Liver (tissue), 9 donors: ENCODE results near the gene ACTN1. TPM values are rescaled to one million over a fixed set of nuclear protein-coding genes. Genes with fewer than 3 reads are reported as not detected.
"Not testable (repeated sequence)": the region's sequence is repeated elsewhere in the genome, so short reads cannot be mapped to it uniquely, and the experiment has no call there.

Experiments
- DNase-seq: peaks from one replicate; pipeline ENCODE4 v3.0.0-alpha.2; 2017; ENCODE audit warnings: low spot score
- H3K27ac ChIP-seq, 2 donors: one replicate each; pipeline ENCODE4 v1.7.0; 2013; ENCODE audit warnings: inconsistent platforms in 2 of 2, low read length in 2 of 2, control low read depth in 1 of 2, low read depth in 1 of 2, mild to moderate bottlenecking in 1 of 2
- H3K27me3 ChIP-seq, 4 donors: one replicate each; pipeline versions ENCODE4 v1.6.1 to v1.7.0; 2013; ENCODE audit warnings: low read length in 3 of 4, inconsistent platforms in 1 of 4, mild to moderate bottlenecking in 1 of 4, moderate library complexity in 1 of 4; ENCODE audit not compliant: control insufficient read depth in 4 of 4, insufficient read depth in 4 of 4
- H3K36me3 ChIP-seq, 4 donors: one replicate each; pipeline versions ENCODE4 v1.6.1 to v1.7.0; 2013; ENCODE audit warnings: low read length in 3 of 4, mild to moderate bottlenecking in 3 of 4, low read depth in 1 of 4, moderate library complexity in 1 of 4; ENCODE audit not compliant: control insufficient read depth in 4 of 4, insufficient read depth in 3 of 4
- H3K4me1 ChIP-seq, 4 donors: one replicate each; pipeline versions ENCODE4 v1.6.1 to v1.7.0; 2013; ENCODE audit warnings: low read length in 3 of 4, mild to moderate bottlenecking in 3 of 4, moderate library complexity in 1 of 4; ENCODE audit not compliant: control insufficient read depth in 4 of 4, insufficient read depth in 4 of 4
- H3K4me3 ChIP-seq, 3 donors: one replicate each; pipeline versions ENCODE4 v1.6.1 to v1.7.0; 2013; ENCODE audit warnings: low read length in 3 of 3, control low read depth in 1 of 3, low read depth in 1 of 3, mild to moderate bottlenecking in 1 of 3
- H3K9ac ChIP-seq, 2 donors: one replicate each; pipeline ENCODE4 v1.7.0; 2013; ENCODE audit warnings: low read length in 2 of 2, mild to moderate bottlenecking in 2 of 2, moderate library complexity in 2 of 2, control low read depth in 1 of 2, low read depth in 1 of 2
- H3K9me3 ChIP-seq, 4 donors: one replicate each; pipeline versions ENCODE4 v1.6.1 to v1.7.0; 2013; ENCODE audit warnings: low read length in 3 of 4; ENCODE audit not compliant: control insufficient read depth in 4 of 4
- CTCF ChIP-seq: fragments of 150-350 bp; IDR thresholded peaks from 2 replicates; pipeline ENCODE4 v1.5.1; 2017; ENCODE audit warnings: improper control_type of control experiment, low read depth, low read length; ENCODE audit not compliant: missing input control
- FOXA2 ChIP-seq: IDR thresholded peaks from 2 replicates; pipeline ENCODE4 v1.6.1; 2016; ENCODE audit warnings: antibody characterized with exemption
- HNF4A ChIP-seq, 2 donors: conservative IDR thresholded peaks; 2 replicates each; pipeline ENCODE4 v1.6.1; 2016; ENCODE audit warnings: antibody characterized with exemption in 2 of 2, mild to moderate bottlenecking in 2 of 2
- HNF4G ChIP-seq: IDR thresholded peaks from 2 replicates; pipeline ENCODE4 v1.6.1; 2016; ENCODE audit warnings: antibody characterized with exemption
- JUND ChIP-seq, 2 donors: IDR thresholded peaks; 2 replicates each; pipeline ENCODE4 v1.6.1; 2016; ENCODE audit warnings: antibody characterized with exemption in 2 of 2
- NR2F2 ChIP-seq: IDR thresholded peaks from 2 replicates; pipeline ENCODE4 v1.6.1; 2016; ENCODE audit warnings: antibody characterized with exemption
- RAD21 ChIP-seq, 2 donors: IDR thresholded peaks; 2 replicates each; pipeline ENCODE4 v1.6.1; 2016; ENCODE audit warnings: antibody characterized with exemption in 2 of 2, mild to moderate bottlenecking in 2 of 2
- REST ChIP-seq: IDR thresholded peaks from 2 replicates; pipeline ENCODE4 v1.6.1; 2016; ENCODE audit warnings: antibody characterized with exemption, mild to moderate bottlenecking
- SP1 ChIP-seq: IDR thresholded peaks from 2 replicates; pipeline ENCODE4 v1.6.1; 2018; ENCODE audit warnings: antibody characterized with exemption, mild to moderate bottlenecking
- TAF1 ChIP-seq: conservative IDR thresholded peaks from 2 replicates; pipeline ENCODE4 v1.6.1; 2016; ENCODE audit warnings: antibody characterized with exemption, mild to moderate bottlenecking
- YY1 ChIP-seq: IDR thresholded peaks from 2 replicates; pipeline ENCODE4 v1.6.1; 2016; ENCODE audit warnings: antibody characterized with exemption, mild to moderate bottlenecking
- WGBS: extraction: QIAGEN DNeasy Blood & Tissue Kit; methylation state at CpG from one replicate; pipeline ENCODE4 v1.1.7; 2013; 5-methylcytosine and 5-hydroxymethylcytosine counted together
- polyA plus RNA-seq, 2 donors: library from polyadenylated mRNA; stranded (reverse) in 1 of 2; unstranded in 1 of 2; fragments of 200-250 nt in 1 of 2; fragments of >200 nt in 1 of 2; fragmentation: Nextera tagmentation in 1 of 2; extraction: Ambion mirVana in 1 of 2; gene quantifications; one replicate each; pipeline versions ENCODE4 v1.2.1 to v1.2.3, GENCODE V29; 2013 to 2015
- total RNA-seq, 2 donors: library from RNA; depleted of rRNA; stranded (reverse); fragments of >200 nt; gene quantifications; one replicate each; pipeline ENCODE4 v1.2.3, GENCODE V29; 2014
- TF ChIP-seq, protein P1 (sequence below): IDR thresholded peaks from 2 replicates; pipeline ENCODE4 v1.6.1; 2016; ENCODE audit warnings: antibody characterized with exemption
- TF ChIP-seq, protein P2 (sequence below): IDR thresholded peaks from 2 replicates; pipeline ENCODE4 v1.6.1; 2016; ENCODE audit warnings: antibody characterized with exemption
- TF ChIP-seq, protein P3 (sequence below): IDR thresholded peaks from 2 replicates; pipeline ENCODE4 v1.6.1; 2016; ENCODE audit warnings: antibody characterized with exemption
- donor health status: healthy.
- donor health status: healthy.
- donor health status: healthy.
- donor health status: healthy.
- donor health status: healthy.

ACTN1 gene
- total and polyA plus RNA-seq, 4 donors = 36.2 to 100 (median 63.1) TPM

- H3K9ac ChIP-seq = no peak overlapping the region
- H3K9me3 ChIP-seq = no peaks in the 10 kb centered on the region
- WGBS = 91% methylated on average over 5 of the region's 5 CpGs
- H3K4me1 ChIP-seq = peaks cover 19 to 44% (median 30%) of the 10 kb centered on the region in 4 donors
- no peaks in the 10 kb centered on the region for H3K27me3 ChIP-seq
- no peak overlapping the region for H3K4me3 ChIP-seq
- H3K27ac ChIP-seq = no peak overlapping the region
- TF ChIP-seq TAF1 (no peak), HNF4A (conservative IDR thresholded peaks at IDR 0.05) (no peak), REST (no peak), RAD21 (IDR thresholded peaks at IDR 0.05) (no peak), NR2F2 (no peak), HNF4G (no peak), SP1 (no peak), YY1 (no peak), FOXA2 (no peak), JUND (IDR thresholded peaks at IDR 0.05) (no peak), CTCF (no peak)
- TF ChIP-seq, protein P1, sequence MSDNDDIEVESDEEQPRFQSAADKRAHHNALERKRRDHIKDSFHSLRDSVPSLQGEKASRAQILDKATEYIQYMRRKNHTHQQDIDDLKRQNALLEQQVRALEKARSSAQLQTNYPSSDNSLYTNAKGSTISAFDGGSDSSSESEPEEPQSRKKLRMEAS = no peak
- TF ChIP-seq, protein P2, sequence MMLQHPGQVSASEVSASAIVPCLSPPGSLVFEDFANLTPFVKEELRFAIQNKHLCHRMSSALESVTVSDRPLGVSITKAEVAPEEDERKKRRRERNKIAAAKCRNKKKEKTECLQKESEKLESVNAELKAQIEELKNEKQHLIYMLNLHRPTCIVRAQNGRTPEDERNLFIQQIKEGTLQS = no peak
- TF ChIP-seq, protein P3, sequence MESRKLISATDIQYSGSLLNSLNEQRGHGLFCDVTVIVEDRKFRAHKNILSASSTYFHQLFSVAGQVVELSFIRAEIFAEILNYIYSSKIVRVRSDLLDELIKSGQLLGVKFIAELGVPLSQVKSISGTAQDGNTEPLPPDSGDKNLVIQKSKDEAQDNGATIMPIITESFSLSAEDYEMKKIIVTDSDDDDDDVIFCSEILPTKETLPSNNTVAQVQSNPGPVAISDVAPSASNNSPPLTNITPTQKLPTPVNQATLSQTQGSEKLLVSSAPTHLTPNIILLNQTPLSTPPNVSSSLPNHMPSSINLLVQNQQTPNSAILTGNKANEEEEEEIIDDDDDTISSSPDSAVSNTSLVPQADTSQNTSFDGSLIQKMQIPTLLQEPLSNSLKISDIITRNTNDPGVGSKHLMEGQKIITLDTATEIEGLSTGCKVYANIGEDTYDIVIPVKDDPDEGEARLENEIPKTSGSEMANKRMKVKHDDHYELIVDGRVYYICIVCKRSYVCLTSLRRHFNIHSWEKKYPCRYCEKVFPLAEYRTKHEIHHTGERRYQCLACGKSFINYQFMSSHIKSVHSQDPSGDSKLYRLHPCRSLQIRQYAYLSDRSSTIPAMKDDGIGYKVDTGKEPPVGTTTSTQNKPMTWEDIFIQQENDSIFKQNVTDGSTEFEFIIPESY = no peak
- DNase-seq = no peak
- H3K36me3 ChIP-seq = peaks cover 0 to 5% (median 3%) of the 10 kb centered on the region in 4 donors
Observed at GRCh38 chr14:68973639-68974038, 5.5 kb downstream of the ACTN1 start.

GRCh38 chr14:68973219-68973565 is 5.9 kb downstream of the ACTN1 start:
- not testable (repeated sequence) for DNase-seq, H3K9ac ChIP-seq, H3K36me3 ChIP-seq, H3K27ac ChIP-seq, H3K27me3 ChIP-seq, H3K9me3 ChIP-seq, H3K4me3 ChIP-seq
- 93% methylated on average over 6 of the region's 6 CpGs for WGBS
- H3K4me1 ChIP-seq = peaks cover 19 to 45% (median 32%) of the 10 kb centered on the region in 4 donors
